ENCODE data around the gene TROAP. TPM values are rescaled to one million over a fixed set of nuclear protein-coding genes. Genes with fewer than 3 reads are reported as not detected.

Gene TROAP
- total RNA-seq, 1 experiment from 2014 or later: 75.3 TPM

- Mint-ChIP-seq H3K4me3 (no peak overlapping the region), H3K36me3 (ENCODE audit: insufficient read depth in 1 of 3, low read depth in 3 of 3) (peaks cover 19 to 68% (median 57%) of the 10 kb centered on the region in 3 experiments; a peak in 6 of 7 replicates), H3K9me3 (no peaks in the 10 kb centered on the region), H3K27me3 (ENCODE audit: low read depth) (peaks cover 7% of the 10 kb centered on the region), H3K4me1 (peaks cover 3 to 15% of the 10 kb centered on the region in 2 experiments), H3K27ac (no peak overlapping the region)
- Histone ChIP-seq H3K23ac (ENCODE audit: insufficient read length, low read depth, low read length) (no peak overlapping the region), H3K23me2 (ENCODE audit: insufficient read length, low read depth, low read length, poor library complexity, severe bottlenecking) (peaks cover 7% of the 10 kb centered on the region), H3K56ac (ENCODE audit: insufficient read length, low read depth, low read length) (no peak overlapping the region), H2BK120ac (ENCODE audit: low read depth, low read length, poor library complexity, severe bottlenecking) (no peak overlapping the region), H2BK5ac (ENCODE audit: insufficient read length, low read length) (no peak overlapping the region), H4K91ac (ENCODE audit: insufficient read length, low read depth, low read length) (no peak overlapping the region), H3K27me3 (ENCODE audit: insufficient read depth, low read length) (no peaks in the 10 kb centered on the region), H3K18ac (ENCODE audit: insufficient read length, low read depth, low read length) (no peak overlapping the region), H4K5ac (ENCODE audit: insufficient read length, low read depth, low read length) (no peak overlapping the region), H2BK12ac (ENCODE audit: insufficient read length, low read depth, low read length) (no peak overlapping the region), H2AFZ (ENCODE audit: low read length) (no peak overlapping the region), H3K9me3 (ENCODE audit: control insufficient read depth, low read depth, low read length) (no peaks in the 10 kb centered on the region), H3T11ph (ENCODE audit: low read length) (no peak overlapping the region), H3K79me2 (ENCODE audit: insufficient read depth, low read length) (no peaks in the 10 kb centered on the region; the same call in 1 of the 2 replicates), H2AK5ac (ENCODE audit: insufficient read length, low read length) (no peak overlapping the region), H2BK15ac (ENCODE audit: low read depth, low read length) (no peak overlapping the region), H3K27ac (ENCODE audit: insufficient read length, low read depth, low read length) (no peak overlapping the region), H3K4me2 (ENCODE audit: insufficient read depth, insufficient read length, low read length) (no peak overlapping the region), H3K4ac (ENCODE audit: low read depth, low read length) (no peak overlapping the region), H4K20me1 (ENCODE audit: control insufficient read depth, insufficient read depth, insufficient read length) (no peaks in the 10 kb centered on the region), H2BK20ac (ENCODE audit: low read depth, low read length, poor library complexity, severe bottlenecking) (no peak overlapping the region), H3K14ac (ENCODE audit: insufficient read depth, low read length) (no peak overlapping the region), H3K79me1 (ENCODE audit: insufficient read depth, low read depth, low read length, poor library complexity, severe bottlenecking) (peaks cover 3% of the 10 kb centered on the region), H3K9ac (ENCODE audit: extremely low read depth, insufficient read length, low read length) (no peak overlapping the region), H3K4me1 (ENCODE audit: insufficient read depth, low read length) (no peaks in the 10 kb centered on the region), H4K8ac (replicated peaks; ENCODE audit: insufficient read length, low read depth, low read length) (no peak overlapping the region)
- no peak for TF ChIP-seq CTCF (conservative IDR thresholded peaks at IDR 0.05)
- DNase-seq: no peak
Observed at GRCh38 chr12:49327368-49327767, 4.3 kb downstream of the TROAP start.

Measured in H9 (cell line).